ENCODE results near the gene SFMBT2.

Gene SFMBT2

GRCh38 chr10:7364474-7364873 is 46.4 kb downstream of the SFMBT2 start:
- DNase-seq (ENCODE audit: low spot score) = no peak

- DNase-seq (ENCODE audit: low spot score) = no peak
Observed at GRCh38 chr10:7363700-7364099, 47.1 kb downstream of the SFMBT2 start.

- DNase-seq (ENCODE audit: low spot score) = no peak
Observed at GRCh38 chr10:7362471-7362870, 48.4 kb downstream of the SFMBT2 start.

GRCh38 chr10:7361316-7361715 is 49.5 kb downstream of the SFMBT2 start:
- DNase-seq (ENCODE audit: low spot score) = no peak

- DNase-seq (ENCODE audit: low spot score) = no peak
Observed at GRCh38 chr10:7359954-7360353, 50.9 kb downstream of the SFMBT2 start.

- no peak for DNase-seq (ENCODE audit: low spot score)
Observed at GRCh38 chr10:7359356-7359755, 51.5 kb downstream of the SFMBT2 start.

- no peak for DNase-seq (ENCODE audit: low spot score)
Observed at GRCh38 chr10:7357193-7357592, 53.6 kb downstream of the SFMBT2 start.

GRCh38 chr10:7354330-7355047 is 56.3 kb downstream of the SFMBT2 start:
- no peak for DNase-seq (ENCODE audit: low spot score)

- no peak for DNase-seq (ENCODE audit: low spot score)
Observed at GRCh38 chr10:7351894-7352293, 58.9 kb downstream of the SFMBT2 start.

- DNase-seq (ENCODE audit: low spot score) = no peak
Observed at GRCh38 chr10:7350541-7351195, 60.2 kb downstream of the SFMBT2 start.

GRCh38 chr10:7345717-7346116 is 65.1 kb downstream of the SFMBT2 start:
- no peak for DNase-seq (ENCODE audit: low spot score)

- no peak for DNase-seq (ENCODE audit: low spot score)
Observed at GRCh38 chr10:7343040-7343439, 67.8 kb downstream of the SFMBT2 start.

- DNase-seq (ENCODE audit: low spot score) = no peak
Observed at GRCh38 chr10:7340179-7340874, 70.5 kb downstream of the SFMBT2 start.

GRCh38 chr10:7339510-7339909 is 71.3 kb downstream of the SFMBT2 start:
- no peak for DNase-seq (ENCODE audit: low spot score)

GRCh38 chr10:7338469-7338868 is 72.4 kb downstream of the SFMBT2 start:
- DNase-seq (ENCODE audit: low spot score) = no peak

GRCh38 chr10:7337431-7338171 is 73.2 kb downstream of the SFMBT2 start:
- DNase-seq (ENCODE audit: low spot score) = no peak

GRCh38 chr10:7335977-7336376 is 74.9 kb downstream of the SFMBT2 start:
- no peak for DNase-seq (ENCODE audit: low spot score)

GRCh38 chr10:7334642-7334964 is 76.2 kb downstream of the SFMBT2 start:
- DNase-seq (ENCODE audit: low spot score) = no peak

- no peak for DNase-seq (ENCODE audit: low spot score)
Observed at GRCh38 chr10:7333961-7334641, 76.7 kb downstream of the SFMBT2 start.

GRCh38 chr10:7329219-7329618 is 81.6 kb downstream of the SFMBT2 start:
- DNase-seq (ENCODE audit: low spot score) = no peak

GRCh38 chr10:7327885-7328284 is 82.9 kb downstream of the SFMBT2 start:
- DNase-seq (ENCODE audit: low spot score) = no peak

GRCh38 chr10:7322623-7323022 is 88.2 kb downstream of the SFMBT2 start:
- DNase-seq (ENCODE audit: low spot score) = no peak
